Panc1 (cell line): Measurements from ENCODE around the gene ACTL7A. TPM values are rescaled to one million over a fixed set of nuclear protein-coding genes. Genes with fewer than 3 reads are reported as not detected.

Source experiments
- ATAC-seq: fragments of 200-7000 bp; cut with Tn5 transposase; 2 replicates; pipeline ENCODE4 v1.9.1; 2020; ENCODE audit warnings: mild to moderate bottlenecking, moderate library complexity
- BruUV-seq: library from RNA; stranded (reverse); fragments of 400-500 nt; replicated peaks from 2 replicates; lab custom pipeline; 2021; lab: Mats Ljungman, UMichigan
- CTCF ChIA-PET: fragments of 300-600 bp; sonication (Branson Sonifier 250); formaldehyde crosslinking; loops from one replicate; lab custom pipeline; 2022; ENCODE audit warnings: antibody characterized with exemption; lab: Charles Lee
- POLR2A ChIA-PET: fragments of 300-600 bp; sonication (Branson Sonifier 250); formaldehyde crosslinking; loops from one replicate; lab custom pipeline; 2022; ENCODE audit warnings: antibody characterized with exemption; lab: Charles Lee
- DNase-seq: peaks from one replicate; pipeline ENCODE4 v3.0.0-alpha.2; 2010; ENCODE audit warnings: low read depth, low spot score
- H3K27ac ChIP-seq: 2 replicates; pipeline ENCODE4 v1.5.1; 2011; ENCODE audit warnings: mild to moderate bottlenecking, low read length, inconsistent platforms
- H3K27me3 ChIP-seq: fragments of 200-500 bp; sonication (Bioruptor generic); 2 replicates; pipeline ENCODE4 v1.6.0; 2014; ENCODE audit warnings: low read length, inconsistent platforms; ENCODE audit not compliant: control insufficient read depth, insufficient read depth
- H3K36me3 ChIP-seq: fragments of 200-500 bp; sonication (Bioruptor generic); 2 replicates; pipeline ENCODE4 v1.5.1; 2014; ENCODE audit warnings: inconsistent platforms, mild to moderate bottlenecking, low read length, moderate library complexity; ENCODE audit not compliant: control insufficient read depth, insufficient read depth
- H3K4me1 ChIP-seq: 2 replicates; pipeline ENCODE4 v1.5.1; 2011; ENCODE audit warnings: inconsistent platforms, mild to moderate bottlenecking, low read length, moderate library complexity; ENCODE audit not compliant: control insufficient read depth, insufficient read depth
- H3K4me3 ChIP-seq, 2 experiments: 2 replicates each; pipeline ENCODE4 v1.5.1; 2011 to 2012; ENCODE audit warnings: low read depth in 2 of 2, low read length in 2 of 2, mild to moderate bottlenecking in 2 of 2, inconsistent platforms in 1 of 2, moderate library complexity in 1 of 2
- H3K9me3 ChIP-seq: fragments of 200-500 bp; sonication (Bioruptor generic); 2 replicates; pipeline ENCODE4 v1.5.1; 2014; ENCODE audit warnings: low read depth, mild to moderate bottlenecking, inconsistent platforms, low read length, moderate library complexity; ENCODE audit not compliant: control insufficient read depth, insufficient read depth
- CTCF ChIP-seq: fragments of 450-650 bp; IDR thresholded peaks from 2 replicates; pipeline ENCODE4 v1.5.1; 2017; ENCODE audit warnings: mild to moderate bottlenecking
- POLR2AphosphoS5 ChIP-seq: IDR thresholded peaks from 2 replicates; pipeline ENCODE4 v1.6.1; 2012; ENCODE audit warnings: mild to moderate bottlenecking, low read depth, low read length, moderate library complexity
- REST ChIP-seq, 2 experiments: IDR thresholded peaks; 2 replicates each; pipeline ENCODE4 v1.6.1; 2011 to 2012; ENCODE audit warnings: low read depth in 2 of 2, control low read depth in 1 of 2, low read length in 1 of 2, mild to moderate bottlenecking in 1 of 2, moderate library complexity in 1 of 2; ENCODE audit not compliant: insufficient read depth in 1 of 2
- SIN3A ChIP-seq: IDR thresholded peaks from 2 replicates; pipeline ENCODE4 v1.6.1; 2012; ENCODE audit warnings: low read depth, mild to moderate bottlenecking, low read length, moderate library complexity, borderline replicate concordance; ENCODE audit not compliant: insufficient read depth
- TCF7L2 ChIP-seq: IDR thresholded peaks from 2 replicates; pipeline ENCODE4 v1.6.1; 2011; ENCODE audit warnings: mild to moderate bottlenecking, low read depth, low read length, inconsistent platforms
- in situ Hi-C: cut with HindIII; loops from 2 replicates; pipeline ENCODE4 v1.10.0; 2016; ENCODE audit warnings: low sequenced_read_pairs, low pct_unique_long_range_greater_than_20kb
- intact Hi-C: fragments of 100-400 bp; cut with micrococcal nuclease; formaldehyde crosslinking; loops from one replicate; pipeline ENCODE4 v1.10.0; 2022; ENCODE audit not compliant: unreplicated experiment
- total RNA-seq: library from RNA; stranded (reverse); gene quantifications from one replicate; pipeline ENCODE4 v1.2.1, GENCODE V29; 2021; ENCODE audit not compliant: unreplicated experiment

ACTL7A gene
- total RNA-seq, 1 experiment from 2014 or later: not detected

- Histone ChIP-seq H3K9me3 (no peaks in the 10 kb centered on the region), H3K36me3 (peaks cover 8% of the 10 kb centered on the region), H3K27me3 (no peaks in the 10 kb centered on the region), H3K27ac (no peak overlapping the region), H3K4me3 (no peak overlapping the region), H3K4me1 (no peaks in the 10 kb centered on the region)
- ChIA-PET CTCF (no interaction called here), POLR2A (no interaction called here)
- ATAC-seq (no peak), DNase-seq (no peak)
- no TSS peak for BruUV-seq
- TF ChIP-seq SIN3A: no peak
- no peak for TF ChIP-seq TCF7L2
- no peak for TF ChIP-seq POLR2AphosphoS5
- TF ChIP-seq REST (IDR thresholded peaks at IDR 0.05; ENCODE audit: insufficient read depth in 1 of 2, low read depth in 2 of 2, low read length in 1 of 2): no peak
- TF ChIP-seq CTCF: no peak
- intact Hi-C loops: no loop called here
- in situ Hi-C loops: no loop called here
These were observed 41.5 kb downstream of the ACTL7A start for GRCh38 chr9:108903420-108904103.

- DNase-seq (no peak), ATAC-seq (no peak)
- H3K4me3 ChIP-seq: no peak overlapping the region
- ChIA-PET CTCF (no interaction called here), POLR2A (no interaction called here)
- BruUV-seq: no TSS peak
- H3K9me3 ChIP-seq: no peaks in the 10 kb centered on the region
- intact Hi-C loops: no loop called here
- in situ Hi-C loops: no loop called here
- no peak overlapping the region for H3K27ac ChIP-seq
- H3K27me3 ChIP-seq: no peaks in the 10 kb centered on the region
- H3K4me1 ChIP-seq: no peaks in the 10 kb centered on the region
- H3K36me3 ChIP-seq: peaks cover 5% of the 10 kb centered on the region
- TF ChIP-seq TCF7L2 (no peak), SIN3A (no peak), POLR2AphosphoS5 (no peak), CTCF (no peak), REST (IDR thresholded peaks at IDR 0.05; ENCODE audit: insufficient read depth in 1 of 2, low read depth in 2 of 2, low read length in 1 of 2) (no peak)
These were observed 42.1 kb downstream of the ACTL7A start for GRCh38 chr9:108904161-108904560.
